Ramos (cell line): ENCODE results near the gene AFF1.

Experiments used
- in situ Hi-C: fragments of 300-500 bp; cut with MboI; formaldehyde crosslinking; loops from one replicate; pipeline ENCODE4 v1.14.3; 2022; ENCODE audit warnings: low sequenced_read_pairs; ENCODE audit not compliant: unreplicated experiment

The AFF1 gene

DNA sequence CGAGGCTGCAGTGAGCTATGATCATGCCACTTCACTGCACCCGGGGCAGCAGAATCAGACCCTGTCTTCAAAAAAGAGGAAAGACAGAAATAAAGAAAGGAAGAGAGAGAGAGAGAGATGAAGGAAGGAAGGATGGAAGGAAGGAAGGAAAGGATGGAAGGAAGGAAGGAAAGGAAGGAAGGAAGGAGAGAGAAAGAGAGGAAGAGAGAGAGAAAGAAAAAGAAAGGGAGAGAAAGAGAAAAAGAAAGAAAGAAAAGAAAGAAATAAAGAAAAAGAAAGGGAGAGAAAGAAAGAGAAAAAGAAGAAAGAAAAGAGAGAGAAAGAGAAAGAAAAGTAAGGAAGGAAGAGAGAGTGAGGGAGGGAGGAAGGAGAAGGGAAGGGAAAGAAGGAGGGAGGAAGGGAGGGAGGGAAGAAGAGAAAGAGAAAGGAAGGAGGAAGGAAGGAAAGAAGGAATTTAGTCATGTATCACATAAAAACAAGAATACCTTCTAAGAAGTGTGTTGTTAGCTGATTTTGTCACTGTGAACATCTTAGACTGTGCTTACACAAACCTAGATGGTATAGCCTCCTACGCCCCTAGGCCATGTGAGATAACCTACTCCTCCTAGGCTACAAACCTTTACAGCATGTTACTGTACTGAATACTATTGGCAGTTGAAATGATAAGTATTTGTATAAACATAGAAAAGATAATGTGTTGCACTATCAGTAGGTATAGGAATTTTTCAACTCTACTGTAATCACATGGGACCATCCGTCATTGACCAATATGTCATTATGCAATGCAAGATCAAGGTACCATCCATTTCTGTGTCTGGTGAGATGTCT is 17.4 kb upstream of the AFF1 start:
- in situ Hi-C loops, result loop anchor here (10.0 kb wide), 1 partner anchor 317 kb away; no protein-coding TSS in a partner anchor

GRCh38 chr4:86918539-86919072 is 16.2 kb upstream of the AFF1 start:
- in situ Hi-C loops, result loop anchor here (10.0 kb wide), 1 partner anchor 316 kb away; no protein-coding TSS in a partner anchor

DNA sequence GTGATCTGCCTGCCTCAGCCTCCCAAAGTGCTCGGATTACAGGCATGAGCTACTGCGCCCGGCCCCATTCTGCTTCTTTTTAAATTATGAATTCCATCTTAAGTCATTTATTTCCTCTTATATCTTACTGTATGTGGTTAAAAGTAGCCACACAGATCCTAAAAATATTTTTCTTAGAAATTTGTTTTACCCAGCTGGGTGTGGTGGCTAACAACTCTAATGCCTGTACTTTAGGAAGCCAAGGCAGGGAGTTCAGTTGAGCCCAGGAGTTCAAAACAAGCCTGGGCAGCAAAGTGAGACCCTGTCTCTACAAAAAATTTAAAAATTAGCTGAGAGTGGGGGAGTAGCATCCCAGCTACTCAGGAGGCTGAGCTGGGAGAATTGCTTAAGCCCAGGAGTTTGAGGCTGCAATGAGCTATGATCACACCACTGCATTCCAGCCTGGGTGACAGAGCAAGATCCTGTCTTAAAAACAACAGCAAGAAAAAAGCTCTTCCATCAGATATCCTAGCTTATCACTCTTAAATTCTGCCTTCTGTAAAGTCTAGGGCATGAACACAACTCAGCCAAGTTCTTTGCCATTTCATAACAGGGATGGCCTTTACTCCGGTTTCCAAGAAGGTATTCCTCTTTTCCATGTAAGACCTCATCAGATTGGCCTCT is 15.1 kb upstream of the AFF1 start:
- in situ Hi-C loops, result loop anchor here (5.0 to 10.0 kb wide), 2 partner anchors 173 to 315 kb away; no protein-coding TSS in a partner anchor

- in situ Hi-C loops, result loop anchor here (5.0 kb wide), 1 partner anchor 171 kb away; no protein-coding TSS in a partner anchor
These were observed 13.1 kb upstream of the AFF1 start for GRCh38 chr4:86921608-86922252.

GRCh38 chr4:86924811-86925210 is 10.0 kb upstream of the AFF1 start:
- in situ Hi-C loops, result loop anchor here (5.0 kb wide), 1 partner anchor 167 kb away; no protein-coding TSS in a partner anchor

DNA sequence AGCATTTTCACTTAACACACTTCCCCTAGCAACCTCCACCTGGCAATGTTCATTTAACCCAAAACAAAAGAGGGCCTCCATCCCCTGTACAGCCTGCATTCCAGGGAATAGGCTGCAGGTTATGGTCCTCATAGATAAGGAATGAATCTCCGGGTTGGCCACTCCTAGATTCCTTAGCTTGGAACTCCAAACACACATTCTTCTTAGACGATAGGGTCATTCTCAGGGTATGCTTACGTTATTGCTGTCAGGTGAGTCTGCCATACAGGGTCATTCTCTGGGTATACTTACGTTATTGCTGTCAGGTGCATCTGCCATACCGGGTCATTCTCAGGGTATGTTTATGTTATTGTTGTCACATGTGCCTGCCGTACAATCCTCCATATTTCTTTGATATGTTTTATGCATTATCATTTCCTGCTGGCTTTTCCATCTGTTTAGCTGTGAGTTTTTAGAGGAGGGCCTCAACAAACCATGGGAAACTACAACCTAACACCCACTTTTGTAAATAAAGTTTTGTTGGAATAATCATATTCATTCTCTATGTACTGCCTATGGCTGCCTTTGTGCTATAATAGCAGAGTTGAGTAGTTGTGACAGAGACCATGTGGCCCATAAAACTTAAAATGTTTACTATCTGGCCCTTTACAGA is 8.2 kb upstream of the AFF1 start:
- in situ Hi-C loops, result no loop called here

- in situ Hi-C loops, result no loop called here
These were observed 6.9 kb upstream of the AFF1 start for GRCh38 chr4:86927843-86928395.

- in situ Hi-C loops, result no loop called here
These were observed 6.2 kb upstream of the AFF1 start for GRCh38 chr4:86928400-86929255.

GRCh38 chr4:86934147-86934770 is 552 bp upstream of the AFF1 start:
- in situ Hi-C loops, result no loop called here

DNA sequence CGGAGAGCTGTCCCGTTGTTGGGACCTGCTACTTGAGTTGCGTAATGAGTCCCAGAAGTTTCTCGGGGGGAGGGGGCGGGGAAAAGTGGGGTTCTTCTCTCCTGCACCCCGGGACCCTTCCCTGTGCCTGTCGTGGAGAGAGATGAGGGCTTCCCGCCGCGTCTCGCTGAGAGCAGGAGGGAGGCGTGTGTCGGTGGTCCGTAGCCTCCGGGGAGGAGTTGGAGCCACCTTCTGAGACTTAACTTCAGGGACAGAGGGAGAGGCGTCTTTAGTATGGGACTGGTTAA is 698 bp downstream of the AFF1 start:
- in situ Hi-C loops, result loop anchor here (5.0 kb wide), 1 partner anchor 67 kb away; no protein-coding TSS in a partner anchor

DNA sequence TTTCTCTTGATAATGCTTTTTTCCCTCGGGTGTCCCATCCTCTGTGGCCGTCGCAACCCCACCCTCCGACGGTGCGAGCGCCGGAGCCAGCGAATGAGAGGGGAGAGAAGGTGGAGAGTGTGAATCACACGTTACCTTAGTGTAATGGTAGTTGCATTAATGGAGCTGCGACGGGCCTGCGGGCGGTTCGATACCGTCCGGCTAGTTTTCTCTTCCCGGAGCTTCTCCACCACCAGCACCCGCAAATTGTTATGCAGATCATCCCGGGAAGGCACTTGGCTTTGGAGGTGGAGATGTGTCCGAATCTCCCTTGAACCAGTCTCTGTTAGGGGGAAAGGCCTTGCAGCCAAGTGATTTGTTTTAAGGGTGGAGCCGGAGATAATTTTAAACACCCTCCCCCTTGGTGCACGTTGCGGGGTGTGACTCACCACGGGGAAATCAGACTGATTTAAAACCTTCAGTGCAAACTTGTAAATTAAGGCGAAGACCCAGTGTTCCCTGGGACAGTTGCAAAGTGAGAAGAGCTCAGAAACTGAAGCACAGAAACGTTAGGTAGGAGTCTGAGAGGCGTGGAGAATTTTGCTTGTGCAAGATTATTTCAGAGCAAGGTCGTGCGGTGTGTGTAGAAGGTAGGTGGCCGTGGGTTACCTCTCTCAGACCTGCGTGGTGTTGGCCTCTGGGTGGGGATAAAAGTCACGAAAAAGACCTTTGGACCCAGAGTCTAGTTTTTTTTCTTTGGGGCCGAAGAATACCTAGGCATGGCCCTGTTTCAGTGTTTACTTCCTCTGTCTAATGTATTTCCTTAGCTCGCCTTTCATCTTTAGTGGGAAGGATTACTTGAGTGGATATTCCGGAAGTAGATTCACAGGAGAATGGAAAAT is 1.3 kb downstream of the AFF1 start:
- in situ Hi-C loops, result loop anchor here (5.0 kb wide), 1 partner anchor 66 kb away; no protein-coding TSS in a partner anchor

DNA sequence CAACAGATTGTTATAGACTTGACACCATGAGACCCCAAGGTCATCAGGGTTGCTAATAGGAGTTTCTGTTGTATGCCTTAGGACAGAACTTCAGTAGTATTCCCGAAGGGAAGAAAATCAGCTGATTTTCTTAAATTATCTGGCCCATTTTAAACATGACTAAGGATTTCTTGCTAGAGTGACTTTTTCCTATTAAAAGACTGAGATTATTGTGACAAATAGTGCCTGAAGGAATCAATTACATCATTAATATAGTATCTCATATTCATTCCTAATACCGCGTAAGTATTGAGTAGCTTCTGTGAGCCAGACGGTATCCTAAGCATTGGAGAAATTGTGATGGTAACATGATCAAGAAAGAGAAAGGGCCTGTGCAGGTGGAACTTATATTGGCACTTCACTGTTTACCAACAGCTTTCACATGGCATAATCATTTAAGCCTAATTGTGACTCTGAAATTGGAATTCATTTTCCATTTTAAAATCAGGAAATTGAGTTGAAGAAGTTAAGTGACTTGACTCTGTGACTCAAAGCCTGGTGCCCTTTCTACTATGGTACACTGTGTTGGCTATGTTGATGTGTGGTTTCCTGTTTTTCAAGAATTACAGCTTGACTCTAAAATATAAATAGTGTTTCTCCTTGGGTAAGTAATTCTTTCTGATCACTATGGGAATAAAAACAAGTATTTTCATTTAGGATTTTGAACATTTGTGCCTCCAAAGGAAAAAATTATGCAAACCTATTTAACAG is 4.1 kb downstream of the AFF1 start:
- in situ Hi-C loops, result loop anchor here (5.0 kb wide), 1 partner anchor 63 kb away; no protein-coding TSS in a partner anchor

DNA sequence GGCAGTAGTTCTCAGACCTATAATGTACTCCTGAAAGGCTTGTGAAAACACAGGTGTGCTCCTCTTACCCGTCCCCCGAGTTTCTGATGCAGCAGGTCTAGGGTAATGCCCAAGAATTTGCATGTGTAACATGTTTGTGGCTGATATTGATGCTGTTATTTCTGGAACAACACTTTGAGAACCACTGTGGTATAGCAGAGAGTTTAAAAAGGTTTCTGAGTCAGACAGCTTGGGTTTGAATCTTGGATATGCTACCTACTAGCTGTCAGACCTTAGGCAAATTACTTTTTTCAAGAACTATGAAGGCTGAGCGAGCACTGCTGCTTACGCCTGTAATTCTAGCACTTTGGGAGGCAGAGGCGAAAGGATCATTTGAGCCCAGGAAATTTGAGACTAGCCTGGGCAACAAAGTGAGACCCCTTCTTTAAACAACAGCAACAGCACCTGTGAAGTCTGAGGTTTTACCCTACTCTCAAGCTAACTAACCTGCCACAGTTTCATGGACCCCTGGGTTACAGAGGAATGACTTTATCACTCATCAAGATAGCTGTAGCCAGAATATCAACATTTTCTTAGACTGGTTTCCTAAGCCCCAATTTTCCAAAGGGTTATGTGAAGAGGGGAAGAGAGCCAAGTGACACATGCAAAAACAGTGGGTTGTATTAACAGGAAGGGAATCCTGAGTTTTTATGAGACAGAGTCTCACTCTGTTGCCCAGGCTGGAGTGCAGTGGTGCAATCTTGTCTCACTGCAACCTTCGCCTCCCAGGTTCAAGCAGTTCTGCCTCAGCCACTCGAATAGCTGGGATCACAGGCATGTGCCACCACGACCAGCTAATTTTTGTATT is 5.1 kb downstream of the AFF1 start:
- in situ Hi-C loops, result loop anchor here (5.0 kb wide), 1 partner anchor 62 kb away; no protein-coding TSS in a partner anchor

- in situ Hi-C loops, result no loop called here
These were observed 6.2 kb downstream of the AFF1 start for GRCh38 chr4:86940920-86941460.

DNA sequence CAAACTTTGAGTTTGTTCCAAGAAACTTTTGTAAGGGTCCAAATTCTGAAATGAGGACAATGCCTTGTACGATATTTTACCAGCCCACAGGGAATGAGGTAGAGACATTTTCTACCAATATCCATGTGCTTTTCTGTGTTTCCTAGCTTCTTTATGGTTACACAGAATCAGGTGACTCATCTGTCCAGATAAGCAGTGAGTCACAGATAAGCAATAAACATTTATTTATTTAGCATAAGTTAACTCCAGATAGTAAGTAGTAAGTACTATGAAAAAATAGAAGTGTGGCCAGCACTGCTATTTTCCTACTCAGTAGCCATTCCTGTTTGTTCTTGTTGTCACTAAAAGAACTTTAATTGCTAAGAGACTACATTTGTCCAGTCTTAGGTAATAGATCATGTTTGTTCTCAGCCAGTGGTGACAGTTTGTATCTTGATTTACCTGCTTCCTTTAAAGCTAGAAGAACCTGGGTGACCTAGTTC is 7.4 kb downstream of the AFF1 start:
- in situ Hi-C loops, result no loop called here
